ENCODE measurements around the gene MAP3K9.
"Not testable (repeated sequence)": the region's sequence is repeated elsewhere in the genome, so short reads cannot be mapped to it uniquely, and the experiment has no call there.

MAP3K9 gene

DNA sequence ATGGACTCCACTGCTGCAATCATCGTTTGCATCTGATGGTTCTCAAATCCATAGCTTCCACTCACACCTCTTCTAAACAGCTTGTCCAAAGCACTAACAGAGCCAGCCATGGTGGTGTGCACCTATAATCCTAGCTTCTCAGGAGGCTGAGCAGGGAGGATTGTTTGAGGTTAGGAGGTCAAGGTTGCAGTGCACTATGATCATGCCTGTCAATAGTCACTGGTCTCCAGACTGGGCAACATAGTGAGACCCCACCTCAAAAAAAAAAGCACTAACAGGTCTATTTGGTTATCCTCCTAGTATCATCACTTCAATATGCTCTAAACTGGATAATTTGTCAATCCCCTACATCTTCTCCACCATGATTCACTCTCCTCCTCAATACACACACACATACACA, 104.4 kb downstream of the MAP3K9 start:
- Histone ChIP-seq H4K20me1 (ENCODE audit: insufficient read depth, low read length) (no peaks in the 10 kb centered on the region), H2AFZ (ENCODE audit: low read length) (no peak overlapping the region), H3K36me3 (replicated peaks; ENCODE audit: insufficient read depth, low read length) (no peaks in the 10 kb centered on the region), H3K9me2 (replicated peaks; ENCODE audit: insufficient read depth, low read length) (no peaks in the 10 kb centered on the region), H3F3A (ENCODE audit: insufficient read depth, low read length) (no peaks in the 10 kb centered on the region), H3K79me2 (ENCODE audit: low read length) (no peaks in the 10 kb centered on the region), H3K4me2 (ENCODE audit: low read depth, low read length) (no peak overlapping the region), H3K9me3 (replicated peaks; ENCODE audit: insufficient read depth, low read length) (no peaks in the 10 kb centered on the region), H3K4me1 (ENCODE audit: low read length) (no peaks in the 10 kb centered on the region), H3K9ac (ENCODE audit: low read length) (no peak overlapping the region), H3K27me3 (replicated peaks; ENCODE audit: insufficient read depth, low read length) (no peaks in the 10 kb centered on the region), H3K27ac (ENCODE audit: low read length) (no peak overlapping the region), H3K4me3 (ENCODE audit: low read length) (no peak overlapping the region)
- TF ChIP-seq EZH2phosphoT487 (IDR thresholded peaks at IDR 0.05; ENCODE audit: low read length) (no peak), EZH2 (optimal IDR thresholded peaks at IDR 0.05; ENCODE audit: low read depth, low read length) (no peak)
- TF ChIP-seq, protein P1, sequence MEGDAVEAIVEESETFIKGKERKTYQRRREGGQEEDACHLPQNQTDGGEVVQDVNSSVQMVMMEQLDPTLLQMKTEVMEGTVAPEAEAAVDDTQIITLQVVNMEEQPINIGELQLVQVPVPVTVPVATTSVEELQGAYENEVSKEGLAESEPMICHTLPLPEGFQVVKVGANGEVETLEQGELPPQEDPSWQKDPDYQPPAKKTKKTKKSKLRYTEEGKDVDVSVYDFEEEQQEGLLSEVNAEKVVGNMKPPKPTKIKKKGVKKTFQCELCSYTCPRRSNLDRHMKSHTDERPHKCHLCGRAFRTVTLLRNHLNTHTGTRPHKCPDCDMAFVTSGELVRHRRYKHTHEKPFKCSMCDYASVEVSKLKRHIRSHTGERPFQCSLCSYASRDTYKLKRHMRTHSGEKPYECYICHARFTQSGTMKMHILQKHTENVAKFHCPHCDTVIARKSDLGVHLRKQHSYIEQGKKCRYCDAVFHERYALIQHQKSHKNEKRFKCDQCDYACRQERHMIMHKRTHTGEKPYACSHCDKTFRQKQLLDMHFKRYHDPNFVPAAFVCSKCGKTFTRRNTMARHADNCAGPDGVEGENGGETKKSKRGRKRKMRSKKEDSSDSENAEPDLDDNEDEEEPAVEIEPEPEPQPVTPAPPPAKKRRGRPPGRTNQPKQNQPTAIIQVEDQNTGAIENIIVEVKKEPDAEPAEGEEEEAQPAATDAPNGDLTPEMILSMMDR (IDR thresholded peaks at IDR 0.05; ENCODE audit: low read length), result no peak
- DNase-seq, result no peak

DNA sequence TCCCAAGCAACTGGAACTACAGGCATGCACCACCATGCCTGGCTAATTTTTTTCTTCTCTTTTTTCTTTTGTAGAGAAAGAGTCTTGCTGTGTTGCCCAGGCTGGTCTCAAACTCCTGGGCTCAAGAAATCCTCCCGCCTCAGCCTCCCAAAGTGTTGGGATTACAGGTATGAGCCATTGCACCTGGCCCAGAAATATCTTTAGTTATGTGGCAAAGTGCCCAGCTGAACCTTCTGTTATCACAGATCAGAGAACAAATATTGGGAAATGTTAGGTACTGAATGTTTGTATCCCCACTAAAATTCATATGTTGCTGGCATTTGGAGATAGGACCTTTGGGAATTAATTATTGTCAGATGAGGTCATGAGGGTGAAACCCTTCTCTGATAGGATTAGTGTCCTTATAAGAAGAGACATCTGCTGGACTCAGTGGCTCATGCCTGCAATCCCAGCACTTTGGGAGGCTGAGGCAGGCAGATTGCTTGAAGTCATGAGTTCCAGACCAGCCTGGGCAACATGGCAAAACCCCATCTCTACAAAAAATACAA, 105.6 kb downstream of the MAP3K9 start:
- not testable (repeated sequence) for H3K27me3 ChIP-seq (replicated peaks; ENCODE audit: insufficient read depth, low read length); H2AFZ ChIP-seq (ENCODE audit: low read length); H3F3A ChIP-seq (ENCODE audit: insufficient read depth, low read length); H3K36me3 ChIP-seq (replicated peaks; ENCODE audit: insufficient read depth, low read length); H4K20me1 ChIP-seq (ENCODE audit: insufficient read depth, low read length); H3K4me1 ChIP-seq (ENCODE audit: low read length); H3K9me3 ChIP-seq (replicated peaks; ENCODE audit: insufficient read depth, low read length); H3K4me2 ChIP-seq (ENCODE audit: low read depth, low read length); DNase-seq; H3K9ac ChIP-seq (ENCODE audit: low read length); H3K79me2 ChIP-seq (ENCODE audit: low read length); H3K9me2 ChIP-seq (replicated peaks; ENCODE audit: insufficient read depth, low read length); H3K4me3 ChIP-seq (ENCODE audit: low read length); H3K27ac ChIP-seq (ENCODE audit: low read length)

DNA sequence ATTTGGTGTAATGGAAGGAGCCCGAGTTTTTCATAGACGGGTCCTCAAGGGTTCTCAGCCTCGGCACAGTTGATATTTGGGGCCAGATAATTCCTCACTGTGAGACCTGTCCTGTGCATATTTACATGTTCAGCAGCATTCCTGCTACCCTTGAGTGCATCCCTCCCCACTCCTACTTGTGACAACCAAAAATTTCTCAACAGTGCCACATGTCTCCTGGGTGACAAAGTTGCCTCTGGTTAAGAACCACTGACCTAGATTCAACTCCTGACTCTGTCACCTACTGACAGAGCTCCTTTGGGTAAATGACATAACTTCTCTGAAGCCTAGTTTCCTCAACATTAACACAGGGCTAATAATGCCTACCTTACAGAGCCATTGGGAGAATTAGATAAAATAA, 107.2 kb downstream of the MAP3K9 start:
- no peak for TF ChIP-seq EZH2 (optimal IDR thresholded peaks at IDR 0.05; ENCODE audit: low read depth, low read length)
- TF ChIP-seq, protein P1 (IDR thresholded peaks at IDR 0.05; ENCODE audit: low read length), result no peak
- TF ChIP-seq EZH2phosphoT487 (IDR thresholded peaks at IDR 0.05; ENCODE audit: low read length), result no peak
- no peak overlapping the region for H3K27ac ChIP-seq (ENCODE audit: low read length)
- no peak overlapping the region for H3K4me2 ChIP-seq (ENCODE audit: low read depth, low read length)
- H3K4me1 ChIP-seq (ENCODE audit: low read length), result no peaks in the 10 kb centered on the region
- no peaks in the 10 kb centered on the region for H3K27me3 ChIP-seq (replicated peaks; ENCODE audit: insufficient read depth, low read length)
- H3F3A ChIP-seq (ENCODE audit: insufficient read depth, low read length), result no peaks in the 10 kb centered on the region
- no peak for DNase-seq
- H3K9me3 ChIP-seq (replicated peaks; ENCODE audit: insufficient read depth, low read length), result no peaks in the 10 kb centered on the region
- H4K20me1 ChIP-seq (ENCODE audit: insufficient read depth, low read length), result no peaks in the 10 kb centered on the region
- no peak overlapping the region for H2AFZ ChIP-seq (ENCODE audit: low read length)
- no peaks in the 10 kb centered on the region for H3K9me2 ChIP-seq (replicated peaks; ENCODE audit: insufficient read depth, low read length)
- no peak overlapping the region for H3K4me3 ChIP-seq (ENCODE audit: low read length)
- no peaks in the 10 kb centered on the region for H3K36me3 ChIP-seq (replicated peaks; ENCODE audit: insufficient read depth, low read length)
- H3K79me2 ChIP-seq (ENCODE audit: low read length), result no peaks in the 10 kb centered on the region
- no peak overlapping the region for H3K9ac ChIP-seq (ENCODE audit: low read length)

DNA sequence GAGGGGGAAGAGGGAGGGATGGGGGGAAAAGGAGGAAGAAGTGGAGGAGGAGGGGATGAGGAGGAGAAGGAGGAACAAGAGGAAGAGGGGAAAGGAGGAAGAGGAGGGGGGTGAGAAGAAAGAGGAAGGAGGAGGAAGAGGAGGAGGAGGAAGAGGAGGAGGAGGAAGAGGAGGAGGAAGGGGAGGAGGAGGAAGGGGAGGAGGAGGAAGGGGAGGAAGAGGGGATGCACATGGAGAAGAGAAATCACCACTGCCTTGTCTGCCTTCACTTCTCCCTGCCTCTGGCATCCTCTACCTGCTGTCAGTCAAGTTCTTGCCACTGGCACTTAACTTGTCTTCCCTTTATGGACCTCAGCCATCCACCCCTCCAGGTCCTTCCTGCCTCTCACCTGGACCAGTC, 107.7 kb downstream of the MAP3K9 start:
- no peak overlapping the region for H3K9ac ChIP-seq (ENCODE audit: low read length)
- no peaks in the 10 kb centered on the region for H4K20me1 ChIP-seq (ENCODE audit: insufficient read depth, low read length)
- H3K4me2 ChIP-seq (ENCODE audit: low read depth, low read length), result no peak overlapping the region
- H3K9me2 ChIP-seq (replicated peaks; ENCODE audit: insufficient read depth, low read length), result no peaks in the 10 kb centered on the region
- no peaks in the 10 kb centered on the region for H3K4me1 ChIP-seq (ENCODE audit: low read length)
- no peak for DNase-seq
- TF ChIP-seq EZH2phosphoT487 (IDR thresholded peaks at IDR 0.05; ENCODE audit: low read length) (no peak), EZH2 (optimal IDR thresholded peaks at IDR 0.05; ENCODE audit: low read depth, low read length) (no peak)
- TF ChIP-seq, protein P1 (IDR thresholded peaks at IDR 0.05; ENCODE audit: low read length), result no peak
- H3K9me3 ChIP-seq (replicated peaks; ENCODE audit: insufficient read depth, low read length), result no peaks in the 10 kb centered on the region
- H2AFZ ChIP-seq (ENCODE audit: low read length), result no peak overlapping the region
- no peaks in the 10 kb centered on the region for H3K27me3 ChIP-seq (replicated peaks; ENCODE audit: insufficient read depth, low read length)
- H3K79me2 ChIP-seq (ENCODE audit: low read length), result no peaks in the 10 kb centered on the region
- no peak overlapping the region for H3K4me3 ChIP-seq (ENCODE audit: low read length)
- no peaks in the 10 kb centered on the region for H3F3A ChIP-seq (ENCODE audit: insufficient read depth, low read length)
- no peaks in the 10 kb centered on the region for H3K36me3 ChIP-seq (replicated peaks; ENCODE audit: insufficient read depth, low read length)
- H3K27ac ChIP-seq (ENCODE audit: low read length), result no peak overlapping the region
